ENCODE data around the gene UBE2H.
"Not testable (repeated sequence)": the region's sequence is repeated elsewhere in the genome, so short reads cannot be mapped to it uniquely, and the experiment has no call there.

UBE2H gene

DNA sequence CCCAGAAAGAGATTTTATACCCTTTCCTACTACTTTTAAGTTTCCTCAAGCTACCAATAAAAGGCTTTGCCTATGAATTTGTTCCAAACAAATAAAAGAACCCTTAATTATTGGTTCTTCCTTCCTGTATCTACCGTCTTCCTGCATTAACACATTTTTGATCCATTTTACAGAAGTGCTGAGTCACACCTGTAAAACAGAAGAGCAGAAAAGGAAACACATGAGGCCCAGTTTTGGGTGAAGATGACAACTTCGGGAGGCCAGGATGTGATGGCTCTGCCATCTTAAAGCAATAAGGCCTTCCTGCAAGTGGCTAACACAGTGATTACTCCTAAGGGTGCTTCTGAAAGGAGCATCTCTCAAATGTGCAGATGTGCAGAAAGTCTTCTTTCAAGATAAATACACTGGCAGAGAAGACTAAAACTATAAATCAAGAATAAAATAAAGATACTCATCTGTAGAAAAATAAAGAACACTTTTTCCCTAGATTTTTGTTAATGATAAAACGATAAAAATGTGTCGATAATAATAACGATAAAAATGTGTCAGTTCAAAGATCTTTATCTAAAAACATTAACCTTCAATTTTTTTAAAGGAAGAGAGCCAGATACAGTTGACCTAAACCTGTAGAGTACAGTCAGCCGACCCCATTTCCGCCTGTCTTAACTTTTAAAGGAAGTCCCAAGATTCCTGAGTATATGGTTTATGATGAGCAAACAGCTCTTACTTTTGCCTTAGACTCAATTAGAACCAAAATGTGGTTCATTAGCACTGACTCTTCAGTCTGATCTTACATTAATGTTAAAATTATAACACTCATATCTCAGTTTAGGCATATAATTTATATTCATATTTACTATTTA is 108.6 kb downstream of the UBE2H start:
- no peak for TF ChIP-seq ZNF274 (IDR thresholded peaks at IDR 0.05; ENCODE audit: low read depth, low read length)
- H3K4me3 ChIP-seq (ENCODE audit: low read length), result no peak overlapping the region

DNA sequence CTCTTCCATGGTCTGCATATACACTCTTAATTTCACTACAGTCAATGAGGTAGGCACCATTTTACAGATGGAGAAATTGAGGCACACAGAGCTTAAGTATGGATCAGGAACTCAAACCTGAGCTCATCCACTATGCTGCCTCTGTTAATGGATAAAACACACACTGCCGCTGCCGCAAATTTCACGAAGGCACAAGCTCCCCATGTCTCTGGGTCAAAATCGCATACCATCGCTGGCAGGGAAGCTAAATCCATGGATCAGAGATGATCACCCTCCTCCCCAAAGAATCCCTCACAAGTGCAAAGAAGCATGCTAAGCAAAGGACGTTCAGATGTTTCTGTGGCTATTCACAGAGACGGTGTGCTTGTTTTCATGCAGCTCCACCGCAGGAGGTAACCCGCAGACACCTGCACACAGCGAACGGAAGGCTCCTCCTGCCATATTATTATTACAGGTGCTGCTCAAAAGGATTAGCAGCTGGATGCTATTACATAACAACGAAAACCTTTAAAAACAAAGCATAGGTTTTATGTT is 109.3 kb downstream of the UBE2H start:
- TF ChIP-seq ZNF274 (IDR thresholded peaks at IDR 0.05; ENCODE audit: low read depth, low read length), result no peak
- H3K4me3 ChIP-seq (ENCODE audit: low read length), result no peak overlapping the region

DNA sequence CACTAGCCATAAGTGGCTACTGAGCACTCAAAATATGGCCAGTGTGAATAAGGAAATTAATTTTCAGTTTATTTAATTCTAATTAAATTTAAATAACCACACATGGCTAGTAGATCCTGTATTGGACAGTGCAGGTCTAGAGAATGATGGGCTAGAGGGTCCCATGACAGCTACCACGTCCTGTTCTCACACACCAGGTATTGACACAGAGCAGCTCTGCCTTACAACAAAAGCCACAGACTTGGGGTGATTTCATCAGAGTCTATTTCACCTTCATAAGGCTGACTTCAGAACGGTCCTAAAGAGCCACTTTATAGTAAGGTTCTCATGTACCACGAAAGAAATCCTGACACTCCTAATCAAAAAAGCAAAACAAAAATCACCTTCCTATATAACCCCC is 111.3 kb downstream of the UBE2H start:
- no peak for TF ChIP-seq ZNF274 (IDR thresholded peaks at IDR 0.05; ENCODE audit: low read depth, low read length)
- H3K4me3 ChIP-seq (ENCODE audit: low read length), result no peak overlapping the region

DNA sequence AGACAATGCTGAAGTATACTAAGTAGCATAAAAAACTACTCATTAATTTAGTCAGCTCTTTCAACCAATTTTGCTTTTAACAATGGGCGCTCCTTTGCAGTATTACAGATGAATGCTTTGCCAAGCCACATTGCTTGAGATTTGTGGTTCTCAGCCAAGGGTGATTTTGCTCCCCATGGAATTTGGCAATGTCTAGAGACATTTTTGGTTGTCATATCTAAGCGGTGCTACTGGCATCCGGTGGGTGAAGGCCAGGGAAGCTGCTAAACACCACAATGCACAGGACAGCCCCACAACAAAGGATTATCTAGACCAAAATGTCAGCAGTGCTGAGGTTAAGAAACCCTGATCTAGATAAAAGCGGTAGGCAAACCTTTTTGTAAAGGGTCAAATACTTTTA is 112.0 kb downstream of the UBE2H start:
- no peak overlapping the region for H3K4me3 ChIP-seq (ENCODE audit: low read length)
- TF ChIP-seq ZNF274 (IDR thresholded peaks at IDR 0.05; ENCODE audit: low read depth, low read length), result no peak

DNA sequence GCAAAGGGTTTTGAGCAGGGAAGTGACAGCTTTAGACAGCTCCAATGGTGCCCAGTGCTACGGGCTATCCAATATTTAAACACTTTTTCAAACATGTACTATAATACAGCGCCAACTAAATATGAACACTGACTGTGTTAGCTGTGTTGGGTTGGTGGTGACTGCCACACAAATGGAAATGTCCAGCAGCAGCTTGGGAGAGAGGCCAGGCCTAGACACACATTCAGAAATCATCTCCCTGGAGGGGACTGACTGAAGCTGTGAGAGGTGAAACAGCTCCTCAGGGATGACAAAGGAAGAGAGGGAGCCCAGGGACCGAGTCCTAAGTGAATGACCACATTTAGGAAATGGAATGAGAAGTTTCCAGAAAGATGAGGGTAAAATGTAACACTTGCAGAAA is 115.8 kb downstream of the UBE2H start:
- TF ChIP-seq ZNF274 (IDR thresholded peaks at IDR 0.05; ENCODE audit: low read depth, low read length), result no peak
- no peak overlapping the region for H3K4me3 ChIP-seq (ENCODE audit: low read length)

DNA sequence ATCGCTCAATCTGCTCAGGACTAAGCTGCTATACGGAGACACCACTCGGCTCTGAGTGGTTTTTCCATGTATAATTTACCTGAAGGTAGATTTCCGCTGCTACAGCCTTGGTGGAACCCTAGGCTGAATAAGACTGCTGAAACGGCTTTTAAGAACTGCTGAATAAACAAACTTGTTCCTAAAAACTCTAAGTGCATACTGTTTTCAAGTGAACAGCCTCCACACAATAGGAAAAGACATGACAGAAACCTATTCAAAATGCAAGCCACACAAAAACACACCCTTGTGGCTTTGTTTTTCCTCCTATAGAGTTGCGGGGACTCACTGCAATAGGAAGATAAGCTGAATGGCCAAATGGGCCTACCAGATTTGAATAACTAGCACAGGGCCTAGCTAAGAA is 117.2 kb downstream of the UBE2H start:
- no peak overlapping the region for H3K4me3 ChIP-seq (ENCODE audit: low read length)
- no peak for TF ChIP-seq ZNF274 (IDR thresholded peaks at IDR 0.05; ENCODE audit: low read depth, low read length)

DNA sequence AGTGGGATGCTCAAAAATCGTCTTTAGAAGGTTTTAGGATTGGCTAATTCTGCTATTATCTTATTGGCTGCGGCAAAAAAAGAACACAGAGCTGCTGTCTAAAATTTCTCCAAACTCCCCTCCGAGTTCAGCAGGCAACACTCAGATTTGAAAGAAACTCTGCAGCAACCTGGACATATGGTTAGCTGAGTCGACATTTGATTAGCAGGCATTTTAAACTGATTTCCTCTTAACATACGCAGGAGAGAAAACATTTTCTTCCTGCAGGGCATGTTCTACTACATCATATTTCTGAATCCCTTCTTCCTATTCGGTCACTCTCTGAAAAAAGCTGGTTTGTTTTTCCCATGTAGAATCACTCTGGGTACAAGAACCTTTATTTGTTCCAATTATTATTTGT is 119.4 kb downstream of the UBE2H start:
- not testable (repeated sequence) for H3K4me3 ChIP-seq (ENCODE audit: low read length)

DNA sequence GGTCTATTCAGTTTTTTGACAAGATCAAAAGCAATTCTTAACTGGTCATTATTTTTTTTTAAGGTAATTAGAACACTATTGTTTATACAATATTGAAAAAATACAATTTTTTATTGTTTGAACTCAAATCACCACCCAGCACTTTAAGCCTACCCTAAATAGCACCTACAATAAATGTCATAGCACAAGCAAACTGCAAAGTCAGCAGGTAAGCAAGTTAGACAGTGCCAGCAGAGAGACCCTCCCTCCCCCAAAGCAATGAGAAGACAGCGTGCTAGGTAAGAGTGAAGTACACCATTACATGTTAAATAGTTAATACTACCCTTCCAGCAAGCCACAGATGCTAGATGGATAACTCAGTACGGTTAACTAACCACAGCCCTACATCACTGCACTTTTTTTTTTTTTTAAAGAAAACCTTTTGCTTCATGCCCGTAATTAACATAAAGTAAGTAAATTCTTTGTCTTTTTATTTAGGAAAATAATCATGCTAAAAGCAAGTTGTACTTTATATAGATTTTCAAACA is 120.0 kb downstream of the UBE2H start:
- no peak for TF ChIP-seq ZNF274 (IDR thresholded peaks at IDR 0.05; ENCODE audit: low read depth, low read length)
- H3K4me3 ChIP-seq (ENCODE audit: low read length), result no peak overlapping the region

DNA sequence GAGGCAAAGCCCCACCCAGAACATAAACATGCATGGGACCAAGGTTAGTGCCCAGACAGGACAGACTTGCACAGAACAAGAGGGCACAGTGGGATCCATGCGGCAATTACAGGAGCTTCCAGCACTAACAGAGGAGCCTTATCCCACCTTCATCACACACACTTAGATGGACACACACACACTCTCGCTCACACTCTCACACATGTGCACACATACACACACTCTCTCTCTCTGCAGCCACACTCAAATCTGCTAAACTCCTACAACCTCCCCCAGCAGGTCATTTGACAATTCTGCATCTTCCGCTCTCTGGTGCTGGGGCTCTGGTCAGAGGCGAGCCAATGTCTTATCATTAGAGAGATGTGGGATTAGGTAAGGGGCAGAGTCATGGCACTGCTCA is 120.5 kb downstream of the UBE2H start:
- H3K4me3 ChIP-seq (ENCODE audit: low read length), result no peak overlapping the region
- no peak for TF ChIP-seq ZNF274 (IDR thresholded peaks at IDR 0.05; ENCODE audit: low read depth, low read length)

DNA sequence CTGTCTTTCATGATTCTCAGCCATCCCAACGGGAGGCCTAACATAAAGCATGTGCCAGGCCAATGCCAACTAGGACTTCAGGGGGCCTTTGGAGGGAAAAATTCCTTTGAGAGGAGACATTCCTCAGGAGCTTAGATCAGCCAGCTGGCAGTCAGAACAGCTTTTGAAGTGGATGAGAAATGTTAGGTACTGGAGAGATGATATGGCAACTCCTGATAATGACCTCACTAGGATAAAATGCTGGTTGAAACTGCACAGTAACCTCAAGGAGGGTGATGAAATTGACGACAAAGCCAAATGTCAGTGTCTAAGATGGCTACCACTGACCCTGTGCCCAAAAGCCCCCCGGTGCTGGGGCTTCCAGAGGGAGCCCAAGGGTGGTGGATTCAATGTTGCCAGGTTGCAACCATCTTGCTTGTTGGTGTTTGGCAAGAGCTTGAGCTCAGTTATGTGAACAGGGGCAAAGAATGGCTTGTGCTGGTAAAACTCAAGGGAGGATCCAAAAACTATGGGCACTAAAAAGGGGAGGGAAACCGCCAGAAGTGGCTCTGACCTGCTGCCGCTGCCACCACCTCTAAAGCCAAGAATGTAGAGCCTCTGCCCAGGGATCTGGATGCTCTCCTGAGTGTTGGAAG is 121.2 kb downstream of the UBE2H start:
- no peak for TF ChIP-seq ZNF274 (IDR thresholded peaks at IDR 0.05; ENCODE audit: low read depth, low read length)
- no peak overlapping the region for H3K4me3 ChIP-seq (ENCODE audit: low read length)

DNA sequence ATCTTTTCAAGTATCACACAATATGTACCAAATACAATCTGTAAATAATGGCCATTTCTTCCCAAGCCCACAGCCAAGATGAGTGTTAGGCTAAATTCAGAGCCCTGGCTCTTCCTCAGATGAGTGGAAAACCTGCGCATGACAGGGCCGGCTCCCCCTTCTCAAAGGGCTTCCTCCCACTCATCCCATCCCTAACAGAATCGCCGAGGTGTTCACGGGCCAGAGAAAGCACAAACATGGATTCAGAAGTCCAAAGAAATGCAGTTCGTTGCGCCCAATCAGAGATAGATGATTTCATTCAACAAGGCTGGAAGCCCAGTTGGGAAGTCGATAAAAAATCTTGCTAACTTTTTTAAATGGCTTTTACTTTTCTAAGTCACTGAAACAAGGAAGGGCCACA is 121.8 kb downstream of the UBE2H start:
- TF ChIP-seq ZNF274 (IDR thresholded peaks at IDR 0.05; ENCODE audit: low read depth, low read length), result no peak
- no peak overlapping the region for H3K4me3 ChIP-seq (ENCODE audit: low read length)

DNA sequence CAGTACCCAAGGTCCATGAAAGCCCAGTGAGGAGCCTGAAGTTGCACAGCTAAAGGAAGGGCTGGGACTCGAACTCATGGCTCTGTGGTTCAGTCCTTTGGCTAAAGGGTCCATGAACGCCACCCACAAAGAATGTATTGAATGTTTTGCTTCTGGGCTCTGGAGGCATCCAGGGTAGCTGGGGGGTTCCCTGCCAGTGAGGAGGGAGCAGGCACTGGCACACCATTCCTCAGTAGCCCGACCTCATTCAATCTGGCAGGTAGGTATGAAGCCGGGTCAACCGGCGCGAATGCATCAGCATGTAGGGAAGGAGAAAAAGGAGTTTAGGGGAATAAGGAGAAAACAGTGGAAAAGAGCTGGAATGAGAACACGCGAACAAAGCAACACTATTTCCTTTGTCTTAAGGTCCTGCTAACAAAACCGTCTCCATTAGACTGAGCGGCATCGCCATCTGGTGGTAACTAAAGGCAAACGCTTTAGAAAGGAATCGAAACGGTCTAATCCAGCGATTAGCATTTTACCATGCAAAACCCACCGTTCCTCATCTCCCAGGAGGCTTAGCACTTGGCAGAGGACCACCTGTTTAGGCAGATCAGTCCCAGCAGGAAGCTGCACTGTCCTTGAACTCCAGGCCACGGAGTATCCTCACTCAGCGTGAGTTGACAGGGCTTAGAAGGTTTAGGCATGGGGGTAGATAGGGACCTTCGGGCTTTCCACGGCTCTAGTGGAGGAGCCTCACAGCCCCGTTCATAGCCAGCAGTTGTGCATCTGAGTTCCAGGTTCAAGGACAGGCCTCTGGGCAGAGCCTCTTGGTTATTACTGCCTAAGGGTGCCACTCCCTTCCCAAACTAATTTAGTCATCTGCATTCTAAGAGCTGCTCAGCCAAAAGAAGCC is 122.8 kb downstream of the UBE2H start:
- TF ChIP-seq ZNF274 (IDR thresholded peaks at IDR 0.05; ENCODE audit: low read depth, low read length), result no peak
- H3K4me3 ChIP-seq (ENCODE audit: low read length), result no peak overlapping the region

DNA sequence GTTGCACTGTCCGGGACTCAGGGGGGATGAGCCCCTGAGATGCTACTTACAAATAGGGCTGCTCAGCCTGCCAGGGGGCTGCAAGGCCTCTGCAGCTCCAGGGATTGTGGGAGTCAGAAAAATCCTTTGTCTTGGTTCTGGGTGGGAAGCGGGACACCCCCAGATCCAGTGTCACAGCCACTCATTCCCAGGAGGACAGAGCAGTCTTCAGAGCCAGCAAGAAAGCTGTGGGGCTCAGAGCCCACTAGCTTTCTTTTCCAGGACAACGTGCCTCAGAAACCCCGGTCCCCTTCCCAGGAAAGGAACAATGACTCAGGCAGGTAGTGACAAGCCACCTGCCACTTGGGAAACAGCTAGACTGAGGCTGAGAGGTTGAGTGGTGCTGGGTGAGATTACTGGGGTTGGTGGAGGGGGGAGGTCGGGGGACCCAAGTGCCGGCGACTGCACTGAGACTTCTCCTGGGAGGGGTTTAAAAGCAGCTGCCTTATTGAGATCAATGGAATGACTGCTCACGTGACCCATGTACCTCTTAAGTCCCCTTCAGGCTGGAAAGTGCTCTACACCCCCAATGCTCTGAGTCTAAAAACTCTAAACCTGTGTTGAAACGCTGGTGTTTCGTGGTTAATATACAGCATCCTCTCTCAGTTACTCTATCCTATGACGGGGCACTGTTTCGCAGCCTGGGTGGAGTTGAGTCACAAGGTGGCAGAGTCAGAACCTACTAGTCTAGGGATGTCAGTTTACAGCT is 123.6 kb downstream of the UBE2H start:
- no peak for TF ChIP-seq ZNF274 (IDR thresholded peaks at IDR 0.05; ENCODE audit: low read depth, low read length)
- H3K4me3 ChIP-seq (ENCODE audit: low read length), result no peak overlapping the region

Data from GM08714 (cell line).